ENCODE measurements around the gene PIWIL4.

PIWIL4 gene

DNA sequence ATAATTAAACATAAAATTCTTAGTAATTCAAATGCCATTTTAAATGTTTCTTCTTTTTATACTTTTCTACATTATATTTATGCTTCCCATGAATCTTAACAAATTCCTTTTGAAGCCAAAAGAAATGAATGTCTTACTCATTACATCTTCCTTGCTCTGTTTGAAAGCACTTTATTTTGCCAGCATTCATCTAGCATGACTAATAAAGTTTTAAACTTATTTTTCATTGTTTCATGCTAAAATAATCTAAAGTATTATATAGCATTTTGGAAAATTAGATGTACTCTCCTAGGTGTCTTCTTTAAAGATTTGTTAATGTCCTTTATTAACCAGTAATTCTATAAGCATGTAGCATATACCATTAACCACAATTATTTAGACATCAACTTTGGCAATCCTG, 9.7 kb upstream of the PIWIL4 start:
- no peaks in the 10 kb centered on the region for H3K9me2 ChIP-seq (replicated peaks; ENCODE audit: insufficient read depth, low read length)
- TF ChIP-seq, protein P1, sequence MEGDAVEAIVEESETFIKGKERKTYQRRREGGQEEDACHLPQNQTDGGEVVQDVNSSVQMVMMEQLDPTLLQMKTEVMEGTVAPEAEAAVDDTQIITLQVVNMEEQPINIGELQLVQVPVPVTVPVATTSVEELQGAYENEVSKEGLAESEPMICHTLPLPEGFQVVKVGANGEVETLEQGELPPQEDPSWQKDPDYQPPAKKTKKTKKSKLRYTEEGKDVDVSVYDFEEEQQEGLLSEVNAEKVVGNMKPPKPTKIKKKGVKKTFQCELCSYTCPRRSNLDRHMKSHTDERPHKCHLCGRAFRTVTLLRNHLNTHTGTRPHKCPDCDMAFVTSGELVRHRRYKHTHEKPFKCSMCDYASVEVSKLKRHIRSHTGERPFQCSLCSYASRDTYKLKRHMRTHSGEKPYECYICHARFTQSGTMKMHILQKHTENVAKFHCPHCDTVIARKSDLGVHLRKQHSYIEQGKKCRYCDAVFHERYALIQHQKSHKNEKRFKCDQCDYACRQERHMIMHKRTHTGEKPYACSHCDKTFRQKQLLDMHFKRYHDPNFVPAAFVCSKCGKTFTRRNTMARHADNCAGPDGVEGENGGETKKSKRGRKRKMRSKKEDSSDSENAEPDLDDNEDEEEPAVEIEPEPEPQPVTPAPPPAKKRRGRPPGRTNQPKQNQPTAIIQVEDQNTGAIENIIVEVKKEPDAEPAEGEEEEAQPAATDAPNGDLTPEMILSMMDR (IDR thresholded peaks at IDR 0.05; ENCODE audit: low read length) = no peak
- TF ChIP-seq EZH2phosphoT487 (IDR thresholded peaks at IDR 0.05; ENCODE audit: low read length) (no peak), EZH2 (optimal IDR thresholded peaks at IDR 0.05; ENCODE audit: low read depth, low read length) (no peak)
- H3K36me3 ChIP-seq (replicated peaks; ENCODE audit: insufficient read depth, low read length) = no peaks in the 10 kb centered on the region
- H3K79me2 ChIP-seq (ENCODE audit: low read length) = no peaks in the 10 kb centered on the region
- H3K4me2 ChIP-seq (ENCODE audit: low read depth, low read length) = no peak overlapping the region
- H3K4me3 ChIP-seq (ENCODE audit: low read length) = no peak overlapping the region
- H3K27ac ChIP-seq (ENCODE audit: low read length) = no peak overlapping the region
- no peaks in the 10 kb centered on the region for H3F3A ChIP-seq (ENCODE audit: insufficient read depth, low read length)
- H2AFZ ChIP-seq (ENCODE audit: low read length) = no peak overlapping the region
- no peak overlapping the region for H3K9ac ChIP-seq (ENCODE audit: low read length)
- H3K4me1 ChIP-seq (ENCODE audit: low read length) = no peaks in the 10 kb centered on the region
- no peak for DNase-seq
- H4K20me1 ChIP-seq (ENCODE audit: insufficient read depth, low read length) = no peaks in the 10 kb centered on the region
- H3K27me3 ChIP-seq (replicated peaks; ENCODE audit: insufficient read depth, low read length) = no peaks in the 10 kb centered on the region
- no peaks in the 10 kb centered on the region for H3K9me3 ChIP-seq (replicated peaks; ENCODE audit: insufficient read depth, low read length)

DNA sequence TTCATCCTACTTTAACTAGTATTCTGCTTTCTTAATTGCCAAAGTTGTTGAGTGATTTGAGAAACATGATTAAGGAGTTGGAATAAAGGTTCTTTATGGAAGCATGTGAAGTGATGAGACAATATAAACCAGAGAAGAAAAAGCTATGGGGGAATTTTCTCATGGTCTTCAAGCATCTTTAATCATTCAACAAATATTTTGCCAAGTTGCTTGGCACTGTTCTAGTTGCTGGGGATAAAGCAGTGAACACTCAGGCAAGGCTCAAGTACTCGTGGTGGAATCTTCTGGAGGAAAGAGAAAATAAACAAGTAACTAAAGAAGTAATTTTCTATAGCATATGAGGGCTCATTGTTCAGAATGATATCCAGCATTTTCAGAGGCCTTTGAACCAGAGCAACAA, 9.2 kb upstream of the PIWIL4 start:
- no peak for DNase-seq
- TF ChIP-seq EZH2 (optimal IDR thresholded peaks at IDR 0.05; ENCODE audit: low read depth, low read length) (no peak), EZH2phosphoT487 (IDR thresholded peaks at IDR 0.05; ENCODE audit: low read length) (no peak)
- TF ChIP-seq, protein P1 (IDR thresholded peaks at IDR 0.05; ENCODE audit: low read length) = no peak
- Histone ChIP-seq H3K36me3 (replicated peaks; ENCODE audit: insufficient read depth, low read length) (no peaks in the 10 kb centered on the region), H3F3A (ENCODE audit: insufficient read depth, low read length) (no peaks in the 10 kb centered on the region), H4K20me1 (ENCODE audit: insufficient read depth, low read length) (no peaks in the 10 kb centered on the region), H3K79me2 (ENCODE audit: low read length) (no peaks in the 10 kb centered on the region), H3K9ac (ENCODE audit: low read length) (no peak overlapping the region), H2AFZ (ENCODE audit: low read length) (no peak overlapping the region), H3K9me2 (replicated peaks; ENCODE audit: insufficient read depth, low read length) (no peaks in the 10 kb centered on the region), H3K27ac (ENCODE audit: low read length) (no peak overlapping the region), H3K27me3 (replicated peaks; ENCODE audit: insufficient read depth, low read length) (no peaks in the 10 kb centered on the region), H3K4me1 (ENCODE audit: low read length) (no peaks in the 10 kb centered on the region), H3K4me3 (ENCODE audit: low read length) (no peak overlapping the region), H3K9me3 (replicated peaks; ENCODE audit: insufficient read depth, low read length) (no peaks in the 10 kb centered on the region), H3K4me2 (ENCODE audit: low read depth, low read length) (no peak overlapping the region)

DNA sequence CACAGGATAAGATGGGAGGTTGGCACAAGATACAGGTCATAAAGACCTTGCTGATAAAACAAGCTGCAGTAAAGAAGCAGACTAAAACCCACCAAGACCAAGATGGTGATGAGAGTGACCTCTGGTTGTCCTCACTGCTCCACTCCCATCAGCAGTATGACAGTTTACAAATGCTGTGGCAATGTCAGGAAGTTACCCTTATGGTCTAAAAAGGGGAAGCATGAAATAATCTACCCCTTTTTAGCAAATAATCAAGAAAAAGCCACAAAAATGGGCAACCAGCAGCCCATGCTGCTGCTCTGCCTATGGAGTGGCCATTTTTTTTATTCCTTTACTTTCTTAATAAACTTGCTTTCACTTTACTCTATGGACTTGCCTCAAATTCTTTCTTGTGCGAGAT, 8.7 kb upstream of the PIWIL4 start:
- no peak for DNase-seq
- no peaks in the 10 kb centered on the region for H3K27me3 ChIP-seq (replicated peaks; ENCODE audit: insufficient read depth, low read length)
- no peaks in the 10 kb centered on the region for H3F3A ChIP-seq (ENCODE audit: insufficient read depth, low read length)
- TF ChIP-seq, protein P1 (IDR thresholded peaks at IDR 0.05; ENCODE audit: low read length) = no peak
- TF ChIP-seq EZH2 (optimal IDR thresholded peaks at IDR 0.05; ENCODE audit: low read depth, low read length) (no peak), EZH2phosphoT487 (IDR thresholded peaks at IDR 0.05; ENCODE audit: low read length) (no peak)
- H3K9me3 ChIP-seq (replicated peaks; ENCODE audit: insufficient read depth, low read length) = no peaks in the 10 kb centered on the region
- H3K79me2 ChIP-seq (ENCODE audit: low read length) = no peaks in the 10 kb centered on the region
- H3K27ac ChIP-seq (ENCODE audit: low read length) = no peak overlapping the region
- no peak overlapping the region for H3K4me3 ChIP-seq (ENCODE audit: low read length)
- no peak overlapping the region for H3K4me2 ChIP-seq (ENCODE audit: low read depth, low read length)
- no peak overlapping the region for H3K9ac ChIP-seq (ENCODE audit: low read length)
- H3K36me3 ChIP-seq (replicated peaks; ENCODE audit: insufficient read depth, low read length) = no peaks in the 10 kb centered on the region
- H3K9me2 ChIP-seq (replicated peaks; ENCODE audit: insufficient read depth, low read length) = no peaks in the 10 kb centered on the region
- H2AFZ ChIP-seq (ENCODE audit: low read length) = no peak overlapping the region
- no peaks in the 10 kb centered on the region for H4K20me1 ChIP-seq (ENCODE audit: insufficient read depth, low read length)
- no peaks in the 10 kb centered on the region for H3K4me1 ChIP-seq (ENCODE audit: low read length)

Data from MM.1S (cell line).